Measurements from ENCODE around the gene PEAK1.
A peak's percentile ranks its signal among the peaks of the same experiment; 100 is the strongest.

The PEAK1 gene

GRCh38 chr15:77419836-77420609, at the start of gene PEAK1:
Gene PEAK1, minus strand, starts transcription at chr15:77420104. Its CDS starts 238,178 bp downstream, at chr15:77181926.
- peak; percentile 98 for FAIRE-seq

GRCh38 chr15:77468896-77469295, 49.0 kb upstream of the PEAK1 start:
- no peak for FAIRE-seq
- no peak for DNase-seq (ENCODE audit: extremely low spot score, insufficient read length, low read depth)

More at GRCh38 chr15:77419836-77420609, at the start of gene PEAK1:
- peak; percentile 86 for DNase-seq (ENCODE audit: extremely low spot score, insufficient read length, low read depth)

- no peak for FAIRE-seq
- DNase-seq (ENCODE audit: extremely low spot score, insufficient read length, low read depth) = no peak
These were observed 46.6 kb upstream of the PEAK1 start for GRCh38 chr15:77466521-77466920.

- no peak for FAIRE-seq
- DNase-seq (ENCODE audit: extremely low spot score, insufficient read length, low read depth) = no peak
These were observed 44.4 kb upstream of the PEAK1 start for GRCh38 chr15:77464129-77464865.

- FAIRE-seq (no peak), DNase-seq (ENCODE audit: extremely low spot score, insufficient read length, low read depth) (no peak)
These were observed 41.6 kb upstream of the PEAK1 start for GRCh38 chr15:77461486-77461885.

- DNase-seq (ENCODE audit: extremely low spot score, insufficient read length, low read depth) (no peak), FAIRE-seq (no peak)
These were observed 39.1 kb upstream of the PEAK1 start for GRCh38 chr15:77459031-77459430.

- FAIRE-seq = no peak
- DNase-seq (ENCODE audit: extremely low spot score, insufficient read length, low read depth) = no peak
These were observed 38.0 kb upstream of the PEAK1 start for GRCh38 chr15:77457905-77458265.

GRCh38 chr15:77457191-77457904, 37.4 kb upstream of the PEAK1 start:
- FAIRE-seq (peak; percentile 9), DNase-seq (ENCODE audit: extremely low spot score, insufficient read length, low read depth) (no peak)

GRCh38 chr15:77456746-77457145, 36.8 kb upstream of the PEAK1 start:
- no peak for DNase-seq (ENCODE audit: extremely low spot score, insufficient read length, low read depth)
- FAIRE-seq = no peak

GRCh38 chr15:77455696-77456321, 35.9 kb upstream of the PEAK1 start:
- FAIRE-seq = no peak
- no peak for DNase-seq (ENCODE audit: extremely low spot score, insufficient read length, low read depth)

- no peak for FAIRE-seq
- DNase-seq (ENCODE audit: extremely low spot score, insufficient read length, low read depth) = no peak
These were observed 35.0 kb upstream of the PEAK1 start for GRCh38 chr15:77454951-77455350.

GRCh38 chr15:77454265-77454664, 34.4 kb upstream of the PEAK1 start:
- FAIRE-seq = no peak

GRCh38 chr15:77446840-77447390, 27.0 kb upstream of the PEAK1 start:
- FAIRE-seq (no peak), DNase-seq (ENCODE audit: extremely low spot score, insufficient read length, low read depth) (no peak)

More at GRCh38 chr15:77454265-77454664, 34.4 kb upstream of the PEAK1 start:
- no peak for DNase-seq (ENCODE audit: extremely low spot score, insufficient read length, low read depth)

GRCh38 chr15:77440378-77440999, 20.6 kb upstream of the PEAK1 start:
- FAIRE-seq (peak; percentile 89), DNase-seq (ENCODE audit: extremely low spot score, insufficient read length, low read depth) (no peak)

- DNase-seq (ENCODE audit: extremely low spot score, insufficient read length, low read depth) (no peak), FAIRE-seq (no peak)
These were observed 17.4 kb upstream of the PEAK1 start for GRCh38 chr15:77437264-77437663.

GRCh38 chr15:77436822-77437221, 16.9 kb upstream of the PEAK1 start:
- FAIRE-seq (peak; percentile 73), DNase-seq (ENCODE audit: extremely low spot score, insufficient read length, low read depth) (no peak)

- no peak for DNase-seq (ENCODE audit: extremely low spot score, insufficient read length, low read depth)
- FAIRE-seq = no peak
These were observed 10.7 kb upstream of the PEAK1 start for GRCh38 chr15:77430652-77431051.

GRCh38 chr15:77430213-77430612, 10.3 kb upstream of the PEAK1 start:
- no peak for DNase-seq (ENCODE audit: extremely low spot score, insufficient read length, low read depth)
- FAIRE-seq = peak; percentile 44

- DNase-seq (ENCODE audit: extremely low spot score, insufficient read length, low read depth) (no peak), FAIRE-seq (peak; percentile 65)
These were observed 7.0 kb upstream of the PEAK1 start for GRCh38 chr15:77426871-77427270.

- no peak for FAIRE-seq
- DNase-seq (ENCODE audit: extremely low spot score, insufficient read length, low read depth) = no peak
These were observed 6.5 kb upstream of the PEAK1 start for GRCh38 chr15:77426377-77426776.
